ENCODE measurements around the gene FOSL2. TPM values are rescaled to one million over a fixed set of nuclear protein-coding genes. Genes with fewer than 3 reads are reported as not detected.

The FOSL2 gene
- total and polyA plus RNA-seq, 10 of the 15 experiments (the other 5 are each of a cell fraction or from before 2014, with no cell fraction given): 0.05 to 1.3 (median 0.34) TPM

- TF ChIP-seq RUNX3 (IDR thresholded peaks at IDR 0.05; ENCODE audit: low read length) (no peak), SRF (IDR thresholded peaks at IDR 0.05; ENCODE audit: low read depth in 2 of 2, low read length in 2 of 2) (no peak), ASH2L (IDR thresholded peaks at IDR 0.05; ENCODE audit: borderline replicate concordance, low read depth) (no peak), BCL11A (IDR thresholded peaks at IDR 0.05; ENCODE audit: low read depth, low read length) (no peak), RAD51 (IDR thresholded peaks at IDR 0.05) (no peak), SUZ12 (IDR thresholded peaks at IDR 0.05; ENCODE audit: unreplicated experiment) (no peak), NFYB (IDR thresholded peaks at IDR 0.05; ENCODE audit: insufficient read depth, low read depth, low read length) (no peak), RAD21 (IDR thresholded peaks at IDR 0.05; ENCODE audit: insufficient read depth, low read depth, low read length) (no peak), ZZZ3 (IDR thresholded peaks at IDR 0.05; ENCODE audit: control insufficient read depth, insufficient read length, low read depth) (no peak)
- TF ChIP-seq, protein P1, sequence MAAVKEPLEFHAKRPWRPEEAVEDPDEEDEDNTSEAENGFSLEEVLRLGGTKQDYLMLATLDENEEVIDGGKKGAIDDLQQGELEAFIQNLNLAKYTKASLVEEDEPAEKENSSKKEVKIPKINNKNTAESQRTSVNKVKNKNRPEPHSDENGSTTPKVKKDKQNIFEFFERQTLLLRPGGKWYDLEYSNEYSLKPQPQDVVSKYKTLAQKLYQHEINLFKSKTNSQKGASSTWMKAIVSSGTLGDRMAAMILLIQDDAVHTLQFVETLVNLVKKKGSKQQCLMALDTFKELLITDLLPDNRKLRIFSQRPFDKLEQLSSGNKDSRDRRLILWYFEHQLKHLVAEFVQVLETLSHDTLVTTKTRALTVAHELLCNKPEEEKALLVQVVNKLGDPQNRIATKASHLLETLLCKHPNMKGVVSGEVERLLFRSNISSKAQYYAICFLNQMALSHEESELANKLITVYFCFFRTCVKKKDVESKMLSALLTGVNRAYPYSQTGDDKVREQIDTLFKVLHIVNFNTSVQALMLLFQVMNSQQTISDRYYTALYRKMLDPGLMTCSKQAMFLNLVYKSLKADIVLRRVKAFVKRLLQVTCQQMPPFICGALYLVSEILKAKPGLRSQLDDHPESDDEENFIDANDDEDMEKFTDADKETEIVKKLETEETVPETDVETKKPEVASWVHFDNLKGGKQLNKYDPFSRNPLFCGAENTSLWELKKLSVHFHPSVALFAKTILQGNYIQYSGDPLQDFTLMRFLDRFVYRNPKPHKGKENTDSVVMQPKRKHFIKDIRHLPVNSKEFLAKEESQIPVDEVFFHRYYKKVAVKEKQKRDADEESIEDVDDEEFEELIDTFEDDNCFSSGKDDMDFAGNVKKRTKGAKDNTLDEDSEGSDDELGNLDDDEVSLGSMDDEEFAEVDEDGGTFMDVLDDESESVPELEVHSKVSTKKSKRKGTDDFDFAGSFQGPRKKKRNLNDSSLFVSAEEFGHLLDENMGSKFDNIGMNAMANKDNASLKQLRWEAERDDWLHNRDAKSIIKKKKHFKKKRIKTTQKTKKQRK (IDR thresholded peaks at IDR 0.05; ENCODE audit: low read depth, low read length): no peak
Observed at GRCh38 chr2:28347596-28347995, 45.1 kb upstream of the FOSL2 start (continued).

DNA sequence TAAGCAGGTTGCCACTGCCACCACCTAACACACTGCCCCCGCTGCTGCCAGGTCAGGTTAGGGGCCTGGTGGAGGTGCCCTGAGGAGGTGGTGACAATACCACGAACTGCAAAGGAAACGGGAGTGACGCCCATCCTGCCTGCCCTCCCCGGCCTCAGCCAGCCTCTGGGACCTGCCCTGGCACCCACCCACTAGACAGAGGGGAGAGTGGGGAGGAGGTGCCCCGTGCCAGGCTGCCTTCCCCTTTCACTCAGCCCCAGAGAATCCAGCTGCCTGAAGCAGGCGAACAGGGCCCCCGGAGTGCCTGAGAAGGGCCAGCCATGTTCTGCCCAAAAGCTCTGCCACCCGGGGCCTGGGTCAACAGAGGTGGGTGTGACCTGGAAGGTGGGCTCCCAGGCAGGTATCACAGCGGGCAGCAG is 44.5 kb upstream of the FOSL2 start:
- POLR2A ChIA-PET: no interaction called here
- H3K9me3 ChIP-seq (replicated peaks; ENCODE audit: control insufficient read depth, insufficient read depth, low read length): no peaks in the 10 kb centered on the region
- H3K27me3 ChIP-seq (replicated peaks in 1 of 2; ENCODE audit: control insufficient read depth in 2 of 2, insufficient read depth in 2 of 2, low read length in 1 of 2): no peaks in the 10 kb centered on the region
- in situ Hi-C loops (cut with MboI): no loop called here
- WGBS (ENCODE audit: insufficient coverage, insufficient replicate concordance, low lambda C conversion rate, missing lambda C conversion rate): 11% methylated on average over 10 of the region's 10 CpGs
- no TSS peak for BruUV-seq (replicated peaks)
- H3K4me2 ChIP-seq (ENCODE audit: control insufficient read depth, insufficient read depth): no peak overlapping the region
- H3K36me3 ChIP-seq (ENCODE audit: control insufficient read depth in 2 of 2, insufficient read depth in 2 of 2, low read length in 1 of 2): no peaks in the 10 kb centered on the region
- intact Hi-C loops (cut with micrococcal nuclease; ENCODE audit: unreplicated experiment): no loop called here
- DNase-seq (ENCODE audit: low read depth, low spot score) (no peak), FAIRE-seq (no peak), ATAC-seq (no peak)
- no peak overlapping the region for H3K27ac ChIP-seq (ENCODE audit: control insufficient read depth, insufficient read depth)
- SMC1A ChIA-PET (ENCODE audit: uncharacterized antibody, unreplicated experiment): no interaction called here
- H4K20me1 ChIP-seq (ENCODE audit: control insufficient read depth, insufficient read depth): no peaks in the 10 kb centered on the region
- no peak overlapping the region for H3K9ac ChIP-seq (ENCODE audit: control insufficient read depth, insufficient read depth, low read length)
- TF ChIP-seq, protein P2, sequence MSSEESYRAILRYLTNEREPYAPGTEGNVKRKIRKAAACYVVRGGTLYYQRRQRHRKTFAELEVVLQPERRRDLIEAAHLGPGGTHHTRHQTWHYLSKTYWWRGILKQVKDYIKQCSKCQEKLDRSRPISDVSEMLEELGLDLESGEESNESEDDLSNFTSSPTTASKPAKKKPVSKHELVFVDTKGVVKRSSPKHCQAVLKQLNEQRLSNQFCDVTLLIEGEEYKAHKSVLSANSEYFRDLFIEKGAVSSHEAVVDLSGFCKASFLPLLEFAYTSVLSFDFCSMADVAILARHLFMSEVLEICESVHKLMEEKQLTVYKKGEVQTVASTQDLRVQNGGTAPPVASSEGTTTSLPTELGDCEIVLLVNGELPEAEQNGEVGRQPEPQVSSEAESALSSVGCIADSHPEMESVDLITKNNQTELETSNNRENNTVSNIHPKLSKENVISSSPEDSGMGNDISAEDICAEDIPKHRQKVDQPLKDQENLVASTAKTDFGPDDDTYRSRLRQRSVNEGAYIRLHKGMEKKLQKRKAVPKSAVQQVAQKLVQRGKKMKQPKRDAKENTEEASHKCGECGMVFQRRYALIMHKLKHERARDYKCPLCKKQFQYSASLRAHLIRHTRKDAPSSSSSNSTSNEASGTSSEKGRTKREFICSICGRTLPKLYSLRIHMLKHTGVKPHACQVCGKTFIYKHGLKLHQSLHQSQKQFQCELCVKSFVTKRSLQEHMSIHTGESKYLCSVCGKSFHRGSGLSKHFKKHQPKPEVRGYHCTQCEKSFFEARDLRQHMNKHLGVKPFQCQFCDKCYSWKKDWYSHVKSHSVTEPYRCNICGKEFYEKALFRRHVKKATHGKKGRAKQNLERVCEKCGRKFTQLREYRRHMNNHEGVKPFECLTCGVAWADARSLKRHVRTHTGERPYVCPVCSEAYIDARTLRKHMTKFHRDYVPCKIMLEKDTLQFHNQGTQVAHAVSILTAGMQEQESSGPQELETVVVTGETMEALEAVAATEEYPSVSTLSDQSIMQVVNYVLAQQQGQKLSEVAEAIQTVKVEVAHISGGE (CRISPR knock-in tag; IDR thresholded peaks at IDR 0.05): no peak
- no peak for TF ChIP-seq MTA2 (IDR thresholded peaks at IDR 0.05; ENCODE audit: low read depth)
- no peak for TF ChIP-seq CBX5 (IDR thresholded peaks at IDR 0.05; ENCODE audit: low read depth)
- CTCF ChIA-PET: no interaction called here
- no peaks in the 10 kb centered on the region for H3K79me2 ChIP-seq (ENCODE audit: control insufficient read depth, insufficient read depth, low read length)
- H2AFZ ChIP-seq (ENCODE audit: control insufficient read depth, low read depth, low read length): no peak overlapping the region
- no peaks in the 10 kb centered on the region for H3K4me1 ChIP-seq (ENCODE audit: control insufficient read depth, insufficient read depth, low read length)
- RAD21 ChIA-PET (ENCODE audit: unreplicated experiment): no interaction called here
- H3K4me3 ChIP-seq: no peak overlapping the region

All from GM12878 (cell line).